ENCODE data around the gene TSEN2. TPM values are rescaled to one million over a fixed set of nuclear protein-coding genes. Genes with fewer than 3 reads are reported as not detected.

TSEN2 gene
- total and polyA plus RNA-seq, 11 donors = 14.3 to 22.3 (median 18.4) TPM

DNA sequence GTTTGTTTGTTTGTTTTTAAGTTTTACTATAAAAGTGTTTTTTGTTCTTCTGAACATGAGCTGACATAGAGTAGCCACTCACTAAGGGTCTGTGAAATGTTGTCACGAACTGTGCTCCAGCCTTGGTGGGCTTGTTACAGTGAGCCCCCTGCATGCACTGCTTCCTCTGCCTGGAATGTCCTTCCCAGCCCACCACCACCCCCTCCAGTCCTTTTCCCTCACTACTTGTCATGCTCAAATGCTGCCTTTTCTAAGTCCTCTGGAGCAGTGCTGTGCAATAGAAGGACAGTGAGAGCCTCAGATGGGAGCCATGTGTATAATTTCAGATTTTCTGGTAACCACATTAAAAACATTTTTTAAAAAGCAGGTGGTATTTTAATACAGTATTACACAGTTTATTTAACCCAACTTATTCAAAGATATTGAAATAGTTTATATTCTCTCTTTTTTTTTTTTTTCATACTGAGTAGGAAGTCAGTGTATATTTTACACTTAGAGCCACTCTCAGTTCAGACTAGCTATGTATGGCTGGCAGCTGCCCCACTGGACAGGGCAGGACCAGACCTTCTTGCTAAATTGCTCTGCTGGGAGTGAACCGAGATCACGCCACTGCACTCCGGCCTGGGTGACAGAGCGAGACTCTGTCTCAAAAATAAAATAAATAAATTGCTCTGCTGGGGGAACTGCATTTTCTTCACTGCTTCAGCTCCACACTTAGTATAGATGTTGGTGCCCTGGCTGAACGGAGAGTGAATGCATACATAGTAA, 34.2 kb downstream of the TSEN2 start:
- no peak overlapping the region for H3K27ac ChIP-seq
- WGBS, 4 donors = 87 to 97% (median 93%) methylated on average over 6 of the region's 6 CpGs
- no peak overlapping the region for H3K4me3 ChIP-seq
- H3K27me3 ChIP-seq = no peaks in the 10 kb centered on the region
- no peaks in the 10 kb centered on the region for H3K9me3 ChIP-seq
- DNase-seq = no peak
- H3K36me3 ChIP-seq = peaks cover 0 to 21% (median 9%) of the 10 kb centered on the region in 9 donors
- ATAC-seq = peak in 1 of 4 donors; percentile 47
- no peak for TF ChIP-seq POLR2A (IDR thresholded peaks at IDR 0.05)
- TF ChIP-seq, protein P1, sequence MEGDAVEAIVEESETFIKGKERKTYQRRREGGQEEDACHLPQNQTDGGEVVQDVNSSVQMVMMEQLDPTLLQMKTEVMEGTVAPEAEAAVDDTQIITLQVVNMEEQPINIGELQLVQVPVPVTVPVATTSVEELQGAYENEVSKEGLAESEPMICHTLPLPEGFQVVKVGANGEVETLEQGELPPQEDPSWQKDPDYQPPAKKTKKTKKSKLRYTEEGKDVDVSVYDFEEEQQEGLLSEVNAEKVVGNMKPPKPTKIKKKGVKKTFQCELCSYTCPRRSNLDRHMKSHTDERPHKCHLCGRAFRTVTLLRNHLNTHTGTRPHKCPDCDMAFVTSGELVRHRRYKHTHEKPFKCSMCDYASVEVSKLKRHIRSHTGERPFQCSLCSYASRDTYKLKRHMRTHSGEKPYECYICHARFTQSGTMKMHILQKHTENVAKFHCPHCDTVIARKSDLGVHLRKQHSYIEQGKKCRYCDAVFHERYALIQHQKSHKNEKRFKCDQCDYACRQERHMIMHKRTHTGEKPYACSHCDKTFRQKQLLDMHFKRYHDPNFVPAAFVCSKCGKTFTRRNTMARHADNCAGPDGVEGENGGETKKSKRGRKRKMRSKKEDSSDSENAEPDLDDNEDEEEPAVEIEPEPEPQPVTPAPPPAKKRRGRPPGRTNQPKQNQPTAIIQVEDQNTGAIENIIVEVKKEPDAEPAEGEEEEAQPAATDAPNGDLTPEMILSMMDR (IDR thresholded peaks at IDR 0.05) = no peak
- H3K4me1 ChIP-seq = peaks cover 0 to 35% (median 0%) of the 10 kb centered on the region in 12 donors
- intact Hi-C loops (cut with DNase I) = no loop called here

DNA sequence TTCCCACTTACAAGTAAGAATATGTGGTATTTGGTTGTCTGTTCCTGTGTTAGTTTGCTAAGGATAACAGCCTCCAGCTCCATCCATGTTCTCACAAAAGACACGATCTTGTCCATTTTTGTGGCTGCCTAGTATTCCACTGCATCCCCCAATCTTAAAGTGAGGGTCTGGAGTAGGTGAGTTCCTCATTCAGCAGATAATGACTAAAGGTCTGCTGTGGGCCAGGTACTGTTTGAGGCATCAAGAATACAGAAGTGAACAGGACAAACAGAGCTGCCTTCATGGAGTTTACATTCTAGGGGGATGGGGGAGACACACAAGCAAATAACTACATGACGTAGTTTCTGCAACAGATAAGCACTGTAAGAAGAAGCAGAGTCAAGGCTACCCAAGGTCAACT, 36.7 kb downstream of the TSEN2 start:
- Histone ChIP-seq H3K4me1 (peaks cover 0 to 26% (median 0%) of the 10 kb centered on the region in 12 donors), H3K4me3 (no peak overlapping the region), H3K9me3 (no peaks in the 10 kb centered on the region), H3K27ac (no peak overlapping the region), H3K27me3 (no peaks in the 10 kb centered on the region), H3K36me3 (peaks cover 0 to 28% (median 11%) of the 10 kb centered on the region in 9 donors)
- WGBS, 4 donors = 78 to 91% (median 85%) methylated on average over 2 of the region's 2 CpGs
- TF ChIP-seq POLR2A (IDR thresholded peaks at IDR 0.05) = no peak
- TF ChIP-seq, protein P1 (IDR thresholded peaks at IDR 0.05) = no peak
- intact Hi-C loops (cut with DNase I) = no loop called here
- DNase-seq (no peak), ATAC-seq (no peak)

DNA sequence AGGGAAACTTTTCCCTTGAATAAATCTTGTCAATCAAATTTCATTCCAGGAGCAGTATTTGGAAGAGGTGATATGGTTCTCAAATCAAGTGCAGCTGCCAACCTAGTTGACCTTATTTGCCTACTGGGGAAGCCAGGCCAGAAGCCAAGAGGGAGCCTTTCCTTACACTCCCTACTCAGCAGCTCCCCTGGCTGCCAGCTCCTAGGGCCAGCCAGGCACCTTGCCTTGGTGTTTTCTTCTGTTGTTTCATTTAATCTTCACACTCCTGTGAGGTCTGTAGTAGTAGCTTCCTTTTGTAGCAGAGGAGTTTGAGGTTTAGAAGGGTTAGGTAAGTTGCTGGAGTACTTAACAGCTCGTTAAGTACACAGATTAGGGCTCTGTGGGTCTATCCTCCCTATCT, 38.4 kb downstream of the TSEN2 start:
- peak overlapping the region in 3 of 12 donors; percentile 26 to 54 (median 41) for H3K27ac ChIP-seq
- ATAC-seq (peak; percentile 86 to 93 (median 90)), DNase-seq (peak in 4 of 5 donors; percentile 43 to 81 (median 59))
- H3K4me3 ChIP-seq = no peak overlapping the region
- H3K36me3 ChIP-seq = peaks cover 0 to 36% (median 17%) of the 10 kb centered on the region in 9 donors
- WGBS, 4 donors = 48 to 82% (median 65%) methylated on average over 1 of the region's 1 CpG
- H3K4me1 ChIP-seq = peaks cover 0 to 15% (median 0%) of the 10 kb centered on the region in 12 donors
- TF ChIP-seq, protein P1 (IDR thresholded peaks at IDR 0.05) = peak in 7 of 12 donors; percentile 1 to 51 (median 43)
- no peak for TF ChIP-seq POLR2A (IDR thresholded peaks at IDR 0.05)
- H3K9me3 ChIP-seq = no peaks in the 10 kb centered on the region
- H3K27me3 ChIP-seq = no peaks in the 10 kb centered on the region
- intact Hi-C loops (cut with DNase I) = no loop called here

DNA sequence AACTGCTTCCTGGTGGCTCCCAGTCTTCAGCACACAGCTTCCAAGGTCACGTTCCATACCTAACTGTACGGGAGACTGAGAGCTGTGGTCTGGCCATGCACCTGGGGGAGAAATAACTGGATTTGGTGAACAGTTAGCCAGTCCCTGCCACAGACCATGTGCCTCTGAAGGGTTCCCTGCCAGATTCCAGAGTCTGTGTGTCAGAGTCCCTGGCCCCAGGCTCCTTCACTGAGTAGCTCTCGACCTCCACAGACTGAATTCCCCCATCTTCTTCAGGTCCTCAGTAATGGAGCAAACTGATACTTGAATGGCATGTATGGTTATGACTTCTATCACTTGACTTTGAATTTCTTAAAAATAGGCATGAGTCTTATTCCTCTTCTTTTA, 43.5 kb downstream of the TSEN2 start:
- intact Hi-C loops (cut with DNase I) = no loop called here
- peaks cover 0 to 4% (median 0%) of the 10 kb centered on the region in 12 donors for H3K4me1 ChIP-seq
- TF ChIP-seq POLR2A (IDR thresholded peaks at IDR 0.05) = no peak
- peaks cover 0 to 53% (median 40%) of the 10 kb centered on the region in 9 donors for H3K36me3 ChIP-seq
- no peak overlapping the region for H3K4me3 ChIP-seq
- ATAC-seq (no peak), DNase-seq (no peak)
- H3K27me3 ChIP-seq = no peaks in the 10 kb centered on the region
- H3K9me3 ChIP-seq = no peaks in the 10 kb centered on the region
- H3K27ac ChIP-seq = no peak overlapping the region
- 78 to 93% (median 91%) methylated on average over 3 of the region's 3 CpGs for WGBS, 4 donors
